Transverse colon (tissue), 4 donors: ENCODE results near the gene MUCL1. TPM values are rescaled to one million over a fixed set of nuclear protein-coding genes. Genes with fewer than 3 reads are reported as not detected.

Experiments
- DNase-seq: peaks from one replicate; pipeline ENCODE4 v3.0.0-alpha.2; 2019
- H3K27ac ChIP-seq, 4 donors: fragments of 200-600 bp; sonication (generic); 2 replicates each; pipeline ENCODE4 v1.5.1; 2016 to 2018; ENCODE audit warnings: inconsistent platforms in 4 of 4
- H3K27me3 ChIP-seq: fragments of 200-600 bp; sonication (generic); 2 replicates; pipeline ENCODE4 v1.5.1; 2017; ENCODE audit warnings: inconsistent platforms
- H3K36me3 ChIP-seq, 4 donors: fragments of 200-600 bp; sonication (generic); 2 replicates each; pipeline ENCODE4 v1.5.1; 2017 to 2019; ENCODE audit warnings: inconsistent platforms in 4 of 4
- H3K4me1 ChIP-seq, 4 donors: fragments of 200-600 bp; sonication (generic); 2 replicates each; pipeline ENCODE4 v1.5.1; 2017 to 2020; ENCODE audit warnings: inconsistent platforms in 4 of 4
- H3K4me3 ChIP-seq, 4 donors: fragments of 200-600 bp; sonication (generic); 1 replicate in 1 of 4; 2 replicates in 3 of 4; pipeline versions ENCODE4 v1.5.1 to v1.6.1; 2017 to 2019; ENCODE audit warnings: inconsistent platforms in 4 of 4
- H3K9me3 ChIP-seq, 2 donors: fragments of 200-600 bp; sonication (generic); 2 replicates each; pipeline ENCODE4 v1.5.1; 2017 to 2019; ENCODE audit warnings: inconsistent platforms in 2 of 2
- EP300 ChIP-seq: sonication (generic); formaldehyde crosslinking; IDR thresholded peaks from one replicate; pipeline ENCODE4 v1.6.1; 2017; ENCODE audit warnings: antibody characterized with exemption, low read depth
- POLR2A ChIP-seq: fragments of 450-650 bp; IDR thresholded peaks from one replicate; pipeline ENCODE4 v1.6.1; 2016; ENCODE audit warnings: antibody characterized with exemption, mild to moderate bottlenecking, moderate library complexity
- POLR2AphosphoS5 ChIP-seq, 3 donors: sonication (generic); formaldehyde crosslinking; IDR thresholded peaks; one replicate each; pipeline ENCODE4 v1.6.1; 2016; ENCODE audit warnings: antibody characterized with exemption in 3 of 3
- WGBS, 2 donors: methylation state at CpG; one replicate each; pipeline ENCODE4 v1.1.5; 2018; ENCODE audit warnings: low coverage in 1 of 2; 5-methylcytosine and 5-hydroxymethylcytosine counted together
- in situ Hi-C, 4 donors: fragments of 200-750 bp; cut with MboI; loops; one replicate each; pipeline versions ENCODE4 v1.15.0 to v1.15.1; 2017; ENCODE audit warnings: low sequenced_read_pairs in 3 of 4, low pct_ligation_motif_present in 1 of 4, low pct_unique_long_range_greater_than_20kb in 1 of 4
- intact Hi-C: fragments of 100-400 bp; cut with DNase I; formaldehyde crosslinking; loops from one replicate; pipeline ENCODE4 v1.15.1; 2023; ENCODE audit warnings: low total_unique reads
- total RNA-seq, 4 donors: library from RNA; depleted of rRNA; stranded (reverse); fragments of >200 nt; gene quantifications; one replicate each; pipeline ENCODE4 v1.1.0, GENCODE V29; 2016
- TF ChIP-seq, protein P1 (sequence below), 5 experiments: fragments of 200-600 bp in 3 of 5; fragments of 450-650 bp in 2 of 5; sonication (generic) in 3 of 5; IDR thresholded peaks; 1 replicate in 2 of 5; 2 replicates in 3 of 5; pipeline ENCODE4 v1.5.1; 2016 to 2017; ENCODE audit warnings: antibody characterized with exemption in 5 of 5, inconsistent platforms in 3 of 5, mild to moderate bottlenecking in 2 of 5, moderate library complexity in 1 of 5

MUCL1 gene
- total RNA-seq, 4 donors from 2014 or later: not detected

DNA sequence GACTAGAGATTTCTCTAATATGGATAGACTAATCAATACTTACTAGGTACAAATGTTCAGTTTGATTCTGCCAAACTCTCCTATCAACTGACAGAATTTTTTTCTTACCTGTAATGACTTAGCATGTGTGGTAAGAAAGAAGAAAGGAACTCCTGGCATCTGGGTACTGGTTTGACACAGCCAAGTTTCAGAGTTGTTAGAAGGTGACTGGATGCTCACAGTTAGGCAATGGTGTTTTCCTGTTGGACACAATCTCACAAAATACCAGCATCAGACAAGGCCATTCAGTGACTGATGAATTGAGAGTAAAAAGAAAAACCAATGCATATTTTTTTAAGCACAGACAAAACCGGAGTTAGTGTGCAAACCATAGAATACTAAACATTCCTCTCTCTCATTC lies 4.2 kb downstream of the MUCL1 start:
- intact Hi-C loops: no loop called here
- H3K4me3 ChIP-seq: no peak overlapping the region
- in situ Hi-C loops: loop anchor here in 1 of 4 donors (10.0 kb wide), 1 partner anchor 96 kb away; no protein-coding TSS in a partner anchor
- TF ChIP-seq, protein P1, sequence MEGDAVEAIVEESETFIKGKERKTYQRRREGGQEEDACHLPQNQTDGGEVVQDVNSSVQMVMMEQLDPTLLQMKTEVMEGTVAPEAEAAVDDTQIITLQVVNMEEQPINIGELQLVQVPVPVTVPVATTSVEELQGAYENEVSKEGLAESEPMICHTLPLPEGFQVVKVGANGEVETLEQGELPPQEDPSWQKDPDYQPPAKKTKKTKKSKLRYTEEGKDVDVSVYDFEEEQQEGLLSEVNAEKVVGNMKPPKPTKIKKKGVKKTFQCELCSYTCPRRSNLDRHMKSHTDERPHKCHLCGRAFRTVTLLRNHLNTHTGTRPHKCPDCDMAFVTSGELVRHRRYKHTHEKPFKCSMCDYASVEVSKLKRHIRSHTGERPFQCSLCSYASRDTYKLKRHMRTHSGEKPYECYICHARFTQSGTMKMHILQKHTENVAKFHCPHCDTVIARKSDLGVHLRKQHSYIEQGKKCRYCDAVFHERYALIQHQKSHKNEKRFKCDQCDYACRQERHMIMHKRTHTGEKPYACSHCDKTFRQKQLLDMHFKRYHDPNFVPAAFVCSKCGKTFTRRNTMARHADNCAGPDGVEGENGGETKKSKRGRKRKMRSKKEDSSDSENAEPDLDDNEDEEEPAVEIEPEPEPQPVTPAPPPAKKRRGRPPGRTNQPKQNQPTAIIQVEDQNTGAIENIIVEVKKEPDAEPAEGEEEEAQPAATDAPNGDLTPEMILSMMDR (IDR thresholded peaks at IDR 0.05): no peak
- no peak for TF ChIP-seq EP300
- no peak for TF ChIP-seq POLR2A
- no peak for TF ChIP-seq POLR2AphosphoS5 (IDR thresholded peaks at IDR 0.05)
- H3K4me1 ChIP-seq: no peaks in the 10 kb centered on the region
- no peaks in the 10 kb centered on the region for H3K9me3 ChIP-seq
- H3K36me3 ChIP-seq: no peaks in the 10 kb centered on the region
- H3K27me3 ChIP-seq: no peaks in the 10 kb centered on the region
- WGBS, 2 donors: 63 to 65% methylated on average over 1 of the region's 1 CpG
- no peak overlapping the region for H3K27ac ChIP-seq
- no peak for DNase-seq

DNA sequence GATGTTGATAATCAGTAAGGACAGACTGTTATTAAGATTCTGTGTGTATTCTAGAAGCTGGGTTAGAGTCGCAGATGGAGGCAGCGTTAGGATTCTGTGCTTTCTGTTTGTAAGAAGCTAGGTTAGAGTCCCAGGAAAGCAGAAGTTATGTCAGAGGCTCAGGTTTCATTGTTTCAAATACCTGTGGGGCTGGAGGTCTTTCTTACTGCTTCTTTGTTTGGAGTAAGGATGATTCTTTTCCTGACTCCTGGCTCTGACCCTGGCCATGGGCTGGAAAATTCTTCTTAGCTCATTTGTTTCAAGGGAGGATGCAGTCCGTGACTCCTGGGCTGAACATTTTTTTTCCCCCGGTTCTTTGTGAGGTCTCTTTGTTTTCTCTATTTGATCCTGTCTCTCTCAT lies 5.2 kb downstream of the MUCL1 start:
- intact Hi-C loops: no loop called here
- WGBS, 2 donors: 73 to 77% methylated on average over 4 of the region's 4 CpGs
- in situ Hi-C loops: loop anchor here in 1 of 4 donors (10.0 kb wide), 1 partner anchor 95 kb away; no protein-coding TSS in a partner anchor

DNA sequence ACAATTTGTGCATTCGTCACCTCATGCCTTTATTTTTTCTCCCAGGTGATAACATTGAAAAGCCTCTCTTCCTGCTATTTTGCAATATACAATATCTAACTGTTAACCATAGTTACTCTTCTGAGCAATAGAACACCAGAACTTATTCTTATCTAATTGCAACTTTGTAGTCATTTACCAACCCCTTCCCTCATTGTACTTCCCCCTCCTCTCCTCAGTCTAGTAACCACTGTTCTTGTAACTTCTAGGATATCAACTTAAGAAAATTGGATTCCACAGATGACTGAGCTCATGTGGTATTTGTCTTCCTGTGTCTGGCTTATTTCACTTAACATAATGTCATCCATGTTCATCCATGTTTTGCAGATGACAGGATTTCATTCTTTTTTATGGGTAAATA lies 7.6 kb downstream of the MUCL1 start:
- in situ Hi-C loops (no loop called here), intact Hi-C loops (no loop called here)
- Histone ChIP-seq H3K36me3 (no peaks in the 10 kb centered on the region), H3K4me3 (no peak overlapping the region), H3K9me3 (no peaks in the 10 kb centered on the region), H3K27me3 (no peaks in the 10 kb centered on the region), H3K27ac (no peak overlapping the region), H3K4me1 (no peaks in the 10 kb centered on the region)
- TF ChIP-seq, protein P1 (IDR thresholded peaks at IDR 0.05): no peak
- TF ChIP-seq POLR2A: no peak
- no peak for TF ChIP-seq POLR2AphosphoS5 (IDR thresholded peaks at IDR 0.05)
- TF ChIP-seq EP300: no peak
- 71 to 100% methylated on average over 1 of the region's 1 CpG for WGBS, 2 donors
- DNase-seq: no peak

More for the DNA sequence above, 5.2 kb downstream of the MUCL1 start:
- no peak overlapping the region for H3K27ac ChIP-seq
- no peaks in the 10 kb centered on the region for H3K27me3 ChIP-seq
- no peak for DNase-seq
- TF ChIP-seq, protein P1 (IDR thresholded peaks at IDR 0.05): no peak
- TF ChIP-seq POLR2AphosphoS5 (IDR thresholded peaks at IDR 0.05) (no peak), EP300 (no peak), POLR2A (no peak)
- no peaks in the 10 kb centered on the region for H3K9me3 ChIP-seq
- H3K4me3 ChIP-seq: no peak overlapping the region
- H3K4me1 ChIP-seq: no peaks in the 10 kb centered on the region
- no peaks in the 10 kb centered on the region for H3K36me3 ChIP-seq

DNA sequence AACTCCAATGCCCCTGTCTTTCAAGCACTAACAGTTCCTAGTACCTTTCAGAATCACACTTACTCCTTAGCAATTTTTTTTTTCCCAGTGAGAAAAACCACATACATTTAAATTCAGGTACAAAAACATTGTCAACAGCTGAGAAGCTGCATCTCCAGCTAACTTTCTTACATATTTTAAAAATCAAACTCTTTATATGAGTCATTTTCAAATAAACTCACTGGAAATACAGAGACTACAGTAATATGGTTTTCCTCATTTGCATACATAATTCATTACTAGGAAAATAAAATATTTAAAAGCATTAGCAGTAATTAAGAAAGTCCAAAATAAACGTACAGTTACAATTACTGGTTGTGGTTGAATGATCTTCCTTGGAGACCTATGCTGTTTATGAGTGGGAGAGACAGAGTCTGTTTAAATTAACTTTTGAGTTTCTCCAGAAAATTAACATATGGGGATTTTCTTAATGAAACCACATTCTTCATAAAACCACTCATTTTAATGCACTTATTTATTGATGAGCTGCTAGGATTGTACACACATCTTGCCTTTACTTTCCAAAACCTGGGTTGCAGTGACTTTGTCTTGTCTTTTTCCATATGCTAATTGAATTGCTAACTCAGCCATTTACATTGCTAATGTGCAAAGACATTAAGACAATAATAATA lies 9.8 kb downstream of the MUCL1 start:
- TF ChIP-seq POLR2A (no peak), POLR2AphosphoS5 (IDR thresholded peaks at IDR 0.05) (no peak), EP300 (no peak)
- TF ChIP-seq, protein P1 (IDR thresholded peaks at IDR 0.05): no peak
- no peak overlapping the region for H3K4me3 ChIP-seq
- DNase-seq: no peak
- in situ Hi-C loops (no loop called here), intact Hi-C loops (no loop called here)
- H3K27ac ChIP-seq: no peak overlapping the region
- no peaks in the 10 kb centered on the region for H3K27me3 ChIP-seq
- WGBS, 2 donors: 58 to 60% methylated on average over 1 of the region's 1 CpG
- H3K4me1 ChIP-seq: no peaks in the 10 kb centered on the region
- no peaks in the 10 kb centered on the region for H3K36me3 ChIP-seq
- H3K9me3 ChIP-seq: no peaks in the 10 kb centered on the region
